HG03432 (cell line): ENCODE measurements around the gene FRMD4A.
"Not testable (repeated sequence)": the region's sequence is repeated elsewhere in the genome, so short reads cannot be mapped to it uniquely, and the experiment has no call there.

Experiments used
- ATAC-seq: cut with Tn5 transposase; IDR thresholded peaks from one replicate; pipeline ENCODE4 v1.9.1; 2021; ENCODE audit warnings: mild to moderate bottlenecking, moderate library complexity; ENCODE audit not compliant: unreplicated experiment

Gene FRMD4A

GRCh38 chr10:13773496-13774170 lies 557.1 kb downstream of the FRMD4A start:
- no peak for ATAC-seq

DNA sequence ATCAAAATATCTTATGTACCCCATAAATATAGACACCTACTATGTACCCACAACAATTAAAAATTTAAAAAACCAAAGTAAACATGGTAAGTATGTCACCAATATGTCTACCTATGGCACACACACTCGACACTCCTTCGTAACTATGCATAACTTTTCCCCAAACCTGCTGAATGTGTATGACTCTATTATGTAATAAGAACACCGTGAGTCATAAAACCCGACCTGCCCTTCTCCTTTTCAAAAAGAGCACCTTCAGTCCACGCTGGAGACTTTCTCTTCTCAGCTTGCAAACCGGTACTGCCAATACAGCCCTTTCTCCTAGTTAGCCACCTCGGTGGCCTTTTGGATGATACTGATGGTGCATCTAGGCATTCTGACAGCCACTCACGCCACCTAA lies 557.7 kb downstream of the FRMD4A start:
- ATAC-seq, result no peak

GRCh38 chr10:13771992-13772391 lies 558.7 kb downstream of the FRMD4A start:
- ATAC-seq, result no peak

DNA sequence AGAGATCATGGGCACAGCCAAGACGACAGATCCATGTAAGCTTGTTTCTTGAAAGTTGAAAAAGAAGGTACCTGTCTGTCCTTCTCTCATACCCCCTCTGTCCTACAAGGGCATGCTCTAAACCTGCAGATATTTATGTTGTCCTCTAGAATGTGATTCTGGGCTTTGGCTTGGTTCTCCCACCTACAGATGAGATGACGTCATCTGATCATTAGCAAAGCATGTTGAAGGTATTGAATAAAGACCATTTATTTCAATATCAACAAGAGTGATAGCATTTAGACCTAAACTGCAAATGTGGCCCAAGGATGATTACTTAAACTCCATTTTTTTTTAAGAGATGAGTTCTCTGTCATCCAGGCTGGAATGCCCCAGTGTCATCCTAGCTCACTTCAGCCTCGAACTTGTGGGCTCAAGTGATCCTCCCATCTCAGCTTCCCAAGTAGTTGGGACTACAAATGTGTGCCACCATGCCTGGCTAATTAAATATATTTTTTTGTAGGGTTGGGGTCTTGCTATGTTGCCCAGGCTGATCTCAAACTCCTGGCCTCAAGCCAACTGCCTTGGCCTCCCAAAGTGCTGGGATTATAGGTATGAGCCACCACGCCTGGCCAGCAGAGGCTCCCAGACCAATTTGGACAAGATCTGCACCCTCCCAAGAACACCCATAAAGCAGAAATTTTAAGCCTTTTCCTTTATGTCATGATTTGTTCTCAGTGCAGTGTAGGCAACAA lies 559.8 kb downstream of the FRMD4A start:
- ATAC-seq, result no peak

DNA sequence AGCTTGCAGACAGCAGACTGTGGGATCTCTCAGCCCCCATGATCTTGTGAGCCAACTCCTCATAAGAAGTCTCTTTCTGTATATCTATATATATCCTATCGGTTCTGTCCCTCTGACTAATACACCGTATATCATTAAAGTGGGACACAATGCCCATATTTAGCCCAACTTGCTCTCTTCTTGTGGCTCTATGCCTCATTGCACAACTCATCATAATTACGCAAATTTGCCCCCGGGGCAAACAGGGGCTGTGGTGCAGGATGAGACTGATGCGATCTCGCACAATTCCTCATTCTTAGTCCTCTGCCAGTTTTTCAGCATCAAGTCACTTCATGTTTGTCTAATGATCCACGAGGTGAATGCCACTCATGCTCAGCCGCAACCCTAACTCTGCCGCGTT lies 560.8 kb downstream of the FRMD4A start:
- ATAC-seq, result peak; percentile 58

DNA sequence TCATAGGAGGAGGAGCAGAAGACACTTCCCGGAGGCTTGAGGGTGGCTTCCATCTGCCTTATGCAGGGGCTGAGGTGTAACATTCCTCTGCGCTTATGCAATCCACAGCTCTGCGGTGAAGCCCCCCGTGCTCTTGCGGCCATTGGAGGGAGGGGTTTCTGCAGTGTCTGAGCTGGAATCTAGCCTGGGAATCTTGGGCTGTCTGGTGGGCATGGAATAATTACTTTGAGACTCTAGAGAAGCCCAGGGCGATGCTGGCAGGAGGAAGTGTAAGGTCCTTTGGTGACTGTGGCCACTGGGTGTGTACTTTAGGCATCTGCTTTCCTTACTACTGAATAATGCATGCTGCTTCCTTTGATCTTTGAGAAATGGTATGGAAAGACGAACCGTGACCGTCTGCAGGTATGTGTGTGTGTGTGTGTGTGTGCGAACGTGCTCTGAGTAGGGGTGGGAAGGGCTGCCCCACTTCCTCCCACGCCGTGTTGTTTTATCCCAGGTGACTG lies 563.0 kb downstream of the FRMD4A start:
- ATAC-seq, result no peak

DNA sequence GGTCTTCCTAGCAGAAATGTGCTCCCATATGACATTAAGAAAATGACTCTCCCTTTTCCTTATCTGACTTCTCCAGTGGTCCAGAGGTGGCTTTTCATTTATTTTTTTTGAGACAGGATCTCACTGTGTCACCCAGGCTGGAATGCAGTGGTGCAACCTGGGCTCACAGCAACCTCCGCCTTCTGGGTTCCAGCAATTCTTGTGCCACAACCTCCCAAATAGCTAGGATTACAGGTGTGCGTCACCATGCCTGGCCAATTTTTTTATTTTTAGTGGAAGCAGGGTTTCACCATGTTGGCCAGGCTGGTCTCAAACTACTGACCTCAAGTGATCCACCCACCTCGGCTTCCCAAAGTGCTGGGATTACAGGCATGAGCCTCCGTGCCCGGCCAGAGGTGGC lies 563.6 kb downstream of the FRMD4A start:
- not testable (repeated sequence) for ATAC-seq

GRCh38 chr10:13765641-13766341 lies 564.9 kb downstream of the FRMD4A start:
- ATAC-seq, result no peak

DNA sequence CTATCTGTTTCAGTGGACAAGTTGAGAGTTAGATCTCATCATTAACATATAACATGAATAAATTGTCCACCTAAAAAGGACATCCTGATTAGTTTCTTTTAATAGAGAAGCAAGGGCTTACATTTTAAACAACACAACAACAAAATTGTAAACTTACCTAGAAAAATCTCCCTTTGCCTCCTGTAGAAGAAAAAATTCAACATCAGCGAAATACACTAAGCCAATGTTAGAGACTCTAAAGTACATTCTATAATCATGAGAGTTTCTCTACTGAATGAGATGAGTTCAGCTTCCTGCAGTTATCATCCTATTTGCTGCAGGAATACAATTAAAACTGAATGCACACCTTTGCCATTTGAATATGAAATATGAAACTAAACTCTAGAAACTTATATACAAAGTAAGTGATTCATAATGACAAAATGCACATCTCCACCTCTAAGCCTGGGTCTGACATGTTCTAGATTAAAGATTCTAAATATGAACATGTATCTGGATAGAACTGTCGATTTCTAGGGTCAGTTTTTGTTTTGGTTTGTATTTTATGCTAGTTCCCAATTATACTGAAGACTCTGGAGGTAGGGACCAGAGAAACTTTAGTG lies 569.1 kb downstream of the FRMD4A start:
- no peak for ATAC-seq

DNA sequence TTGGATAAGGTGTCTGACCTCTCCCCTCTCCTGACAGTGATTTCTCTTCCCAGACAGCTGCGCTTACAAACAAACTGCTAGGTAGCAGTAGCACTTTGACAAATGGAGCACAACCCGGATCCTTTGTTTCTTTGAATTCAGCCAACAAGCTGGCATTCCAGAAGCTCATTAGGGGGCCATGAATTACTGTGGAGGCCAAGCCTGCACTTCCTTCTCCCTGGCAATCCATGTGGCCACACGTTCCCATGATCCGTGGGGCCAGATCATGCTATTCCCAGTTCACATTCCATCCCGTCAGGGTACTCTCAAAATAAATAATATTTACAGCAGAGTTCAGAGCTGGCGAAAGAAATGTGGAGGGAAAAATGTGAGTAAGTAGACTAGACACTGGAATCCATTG lies 571.6 kb downstream of the FRMD4A start:
- no peak for ATAC-seq

GRCh38 chr10:13758756-13759155 lies 572.0 kb downstream of the FRMD4A start:
- ATAC-seq, result no peak

DNA sequence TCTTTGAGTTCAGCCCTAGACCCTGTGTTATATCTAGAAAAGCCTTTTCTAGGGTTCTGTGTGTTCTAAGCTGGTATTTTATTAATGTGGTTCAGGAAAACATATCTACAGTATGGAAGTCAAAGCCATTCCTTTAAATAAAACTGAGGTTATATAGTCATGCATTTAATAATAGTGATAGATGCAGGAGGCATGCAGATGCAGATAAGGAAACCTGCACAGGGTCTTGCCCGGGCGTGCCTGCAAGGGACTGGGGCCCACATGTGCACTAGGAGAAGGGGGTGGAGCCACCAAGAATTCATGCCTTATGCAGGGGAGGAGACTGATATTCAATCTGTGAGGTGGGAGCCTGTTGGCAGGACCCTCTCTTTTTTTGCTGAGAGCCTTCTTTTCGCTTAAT lies 572.4 kb downstream of the FRMD4A start:
- no peak for ATAC-seq

DNA sequence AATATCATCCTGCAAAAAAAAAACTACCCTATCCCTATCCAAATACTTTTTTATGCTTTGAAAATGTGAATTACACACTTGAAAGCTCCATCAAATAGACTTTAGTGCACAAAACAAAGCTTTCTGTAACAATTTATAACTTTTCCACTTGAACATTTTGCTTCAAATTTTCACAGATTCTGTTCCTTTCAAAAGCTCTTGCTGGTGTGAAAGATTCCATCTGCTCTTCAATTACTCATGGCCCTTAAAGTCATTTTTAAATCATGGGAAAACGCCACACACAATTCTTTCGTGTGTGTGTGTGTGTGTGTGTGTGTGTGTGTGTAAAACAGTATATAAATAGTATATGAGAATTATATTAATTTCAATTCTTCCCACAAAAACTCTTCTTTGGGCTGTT lies 576.4 kb downstream of the FRMD4A start:
- ATAC-seq, result no peak

DNA sequence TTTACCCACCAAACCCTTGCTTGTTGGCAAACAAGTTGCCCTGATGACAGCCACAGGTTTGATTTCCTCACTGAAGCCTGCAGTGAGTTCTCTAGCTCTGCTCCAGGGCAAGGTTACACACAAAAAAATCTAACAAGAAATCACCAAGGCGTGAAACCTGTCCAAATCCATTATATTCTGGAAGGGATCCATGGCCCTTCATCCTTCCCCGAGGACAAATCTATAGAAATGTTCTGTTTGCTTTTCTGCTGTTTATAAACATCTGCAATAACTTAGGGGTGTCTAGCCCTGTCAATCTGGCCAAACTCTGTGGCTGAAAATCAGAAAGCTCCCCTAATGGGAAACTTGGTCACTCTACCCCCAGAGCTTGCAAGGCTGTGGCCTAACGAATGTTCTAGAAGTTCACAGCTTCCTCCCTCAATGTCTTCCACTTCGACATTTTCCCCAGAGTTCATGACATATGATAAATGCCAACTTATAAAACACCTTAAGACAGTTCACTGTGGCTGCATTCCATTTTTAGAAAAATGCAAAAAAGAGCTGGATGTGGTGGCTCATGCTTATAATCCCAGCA lies 579.4 kb downstream of the FRMD4A start:
- no peak for ATAC-seq

- ATAC-seq, result no peak
These were observed 580.2 kb downstream of the FRMD4A start for GRCh38 chr10:13750299-13751190.

- no peak for ATAC-seq
These were observed 585.5 kb downstream of the FRMD4A start for GRCh38 chr10:13745271-13745670.

- ATAC-seq, result no peak
These were observed 586.8 kb downstream of the FRMD4A start for GRCh38 chr10:13743963-13744362.

GRCh38 chr10:13743101-13743693 lies 587.5 kb downstream of the FRMD4A start:
- ATAC-seq, result peak; percentile 43

DNA sequence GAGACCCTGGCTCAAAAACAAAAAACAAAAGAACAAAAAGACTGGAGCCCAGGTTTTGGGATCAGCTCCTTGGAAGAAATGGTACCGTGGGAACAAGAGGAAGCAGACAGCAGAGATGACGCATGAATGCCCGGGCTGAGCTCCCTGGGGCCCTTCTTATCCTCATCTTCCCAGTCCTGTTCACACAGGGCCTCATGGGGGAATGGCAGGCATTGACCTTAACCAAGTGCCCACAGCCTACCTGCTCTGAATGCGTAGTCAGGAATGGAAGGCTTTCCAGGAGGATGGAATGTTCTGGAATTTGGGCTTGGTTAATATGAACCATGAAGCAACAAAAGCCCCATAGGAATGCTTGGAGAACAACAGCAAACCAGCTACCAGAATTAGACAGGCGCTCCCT lies 589.3 kb downstream of the FRMD4A start:
- ATAC-seq, result no peak

DNA sequence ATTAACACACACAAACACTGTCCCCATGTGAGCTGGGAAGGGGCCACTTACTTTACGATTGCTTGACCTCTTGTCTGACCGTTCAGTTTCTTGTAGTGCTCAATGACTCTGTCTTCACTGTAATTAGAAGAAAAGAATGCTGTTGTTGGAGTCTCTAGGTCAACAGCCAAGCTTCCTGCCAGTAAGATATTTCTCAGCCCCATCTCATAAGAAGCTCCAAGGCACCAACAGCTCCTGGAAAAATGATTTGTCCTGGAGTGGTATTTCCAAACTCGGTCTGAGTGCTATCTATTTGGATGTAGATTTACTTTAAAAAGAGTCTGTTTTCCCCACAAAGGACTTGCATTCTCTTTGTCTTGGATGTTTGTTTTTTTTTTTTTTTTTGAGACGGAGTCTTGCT lies 590.3 kb downstream of the FRMD4A start:
- ATAC-seq, result no peak
